IMR-90 (cell line): ENCODE results near the gene COL3A1. TPM values are rescaled to one million over a fixed set of nuclear protein-coding genes. Genes with fewer than 3 reads are reported as not detected.

Experiments used
- ATAC-seq: fragments of 200-7000 bp; cut with Tn5 transposase; 2 replicates; pipeline ENCODE4 v1.9.1; 2020; ENCODE audit warnings: low read depth, mild to moderate bottlenecking, moderate library complexity
- BruUV-seq: library from RNA; stranded (reverse); fragments of 400-500 nt; replicated peaks from 2 replicates; lab custom pipeline; 2021; lab: Mats Ljungman, UMichigan
- CTCF ChIA-PET: fragments of 300-600 bp; formaldehyde crosslinking; extraction: SDS; loops from one replicate; lab custom pipeline; 2021; ENCODE audit warnings: antibody characterized with exemption; lab: Yijun Ruan, JAX
- POLR2A ChIA-PET: fragments of 300-600 bp; sonication (Branson Sonifier 250); formaldehyde crosslinking; loops from one replicate; lab custom pipeline; 2022; ENCODE audit warnings: antibody characterized with exemption; ENCODE audit not compliant: unreplicated experiment; lab: Charles Lee
- DNase-seq: peaks from one replicate; pipeline ENCODE4 v3.0.0; 2013
- H2AFZ ChIP-seq: replicated peaks from 2 replicates; pipeline ENCODE3; 2013; ENCODE audit warnings: low read length, mild to moderate bottlenecking; ENCODE audit not compliant: poor library complexity
- H2AK5ac ChIP-seq: 2 replicates; pipeline ENCODE4 v1.6.1; 2013; ENCODE audit warnings: low read depth, low read length, inconsistent platforms
- H2AK9ac ChIP-seq: replicated peaks from 2 replicates; pipeline ENCODE3; 2013; ENCODE audit warnings: mild to moderate bottlenecking, low read depth, low read length, moderate library complexity; ENCODE audit not compliant: poor library complexity
- H2BK120ac ChIP-seq: 2 replicates; pipeline ENCODE4 v1.6.1; 2013; ENCODE audit warnings: low read depth, low read length, inconsistent platforms
- H2BK15ac ChIP-seq: 3 replicates; pipeline ENCODE4 v1.6.1; 2013; ENCODE audit warnings: low read depth, low read length, inconsistent platforms
- H2BK20ac ChIP-seq: 2 replicates; pipeline ENCODE4 v1.6.1; 2013; ENCODE audit warnings: low read depth, mild to moderate bottlenecking, inconsistent platforms, low read length, moderate library complexity
- H2BK5ac ChIP-seq: 2 replicates; pipeline ENCODE4 v1.6.1; 2013; ENCODE audit warnings: mild to moderate bottlenecking, low read depth, low read length, inconsistent platforms; ENCODE audit not compliant: poor library complexity, severe bottlenecking
- H3K14ac ChIP-seq: replicated peaks from 2 replicates; pipeline ENCODE4 v1.6.1; 2013; ENCODE audit warnings: low read depth, low read length, inconsistent platforms
- H3K18ac ChIP-seq: 2 replicates; pipeline ENCODE4 v1.6.1; 2013; ENCODE audit warnings: low read depth, low read length, control low read depth
- H3K23ac ChIP-seq: 2 replicates; pipeline ENCODE4 v1.6.1; 2013; ENCODE audit warnings: low read depth, low read length, inconsistent platforms
- H3K27ac ChIP-seq: 2 replicates; pipeline ENCODE4 v1.5.1; 2013; ENCODE audit warnings: mild to moderate bottlenecking, control low read depth, low read length; ENCODE audit not compliant: insufficient read depth
- H3K27me3 ChIP-seq: 2 replicates; pipeline ENCODE4 v1.6.1; 2013; ENCODE audit warnings: low read length; ENCODE audit not compliant: control insufficient read depth, insufficient read depth
- H3K36me3 ChIP-seq: 2 replicates; pipeline ENCODE4 v1.6.1; 2013; ENCODE audit warnings: low read length, mixed read lengths; ENCODE audit not compliant: control insufficient read depth, insufficient read depth
- H3K4ac ChIP-seq: 2 replicates; pipeline ENCODE4 v1.6.1; 2013; ENCODE audit warnings: low read depth, low read length, inconsistent platforms
- H3K4me1 ChIP-seq: 2 replicates; pipeline ENCODE4 v1.6.1; 2013; ENCODE audit warnings: low read length, mixed read lengths; ENCODE audit not compliant: control insufficient read depth, insufficient read depth
- H3K4me2 ChIP-seq: 2 replicates; pipeline ENCODE4 v1.6.1; 2013; ENCODE audit warnings: low read depth, mild to moderate bottlenecking, control low read depth, low read length, moderate library complexity
- H3K4me3 ChIP-seq: 2 replicates; pipeline ENCODE4 v1.5.1; 2013; ENCODE audit warnings: low read depth, mild to moderate bottlenecking, control low read depth, low read length, moderate library complexity; ENCODE audit not compliant: insufficient read depth
- H3K56ac ChIP-seq: 2 replicates; pipeline ENCODE4 v1.6.1; 2013; ENCODE audit warnings: low read length, inconsistent platforms; ENCODE audit not compliant: insufficient read depth; ENCODE audit errors: extremely low read depth
- H3K79me1 ChIP-seq, 2 experiments: 2 replicates each; pipeline ENCODE4 v1.6.1; 2013; ENCODE audit warnings: low read length in 2 of 2, inconsistent platforms in 1 of 2, low read depth in 1 of 2
- H3K9ac ChIP-seq: 2 replicates; pipeline ENCODE4 v1.6.1; 2013; ENCODE audit warnings: low read depth, low read length, control low read depth
- H3K9me1 ChIP-seq: 2 replicates; pipeline ENCODE4 v1.6.1; 2013; ENCODE audit warnings: low read length, inconsistent platforms; ENCODE audit not compliant: insufficient read depth
- H3K9me3 ChIP-seq: 2 replicates; pipeline ENCODE4 v1.6.1; 2013; ENCODE audit warnings: low read length; ENCODE audit not compliant: control insufficient read depth, insufficient read depth
- H4K20me1 ChIP-seq: 2 replicates; pipeline ENCODE4 v1.6.1; 2013; ENCODE audit warnings: low read length, inconsistent platforms; ENCODE audit not compliant: insufficient read depth
- H4K5ac ChIP-seq: 2 replicates; pipeline ENCODE4 v1.6.1; 2013; ENCODE audit warnings: mild to moderate bottlenecking, low read depth, low read length, control low read depth
- H4K8ac ChIP-seq, 2 experiments: 2 replicates each; pipeline ENCODE4 v1.6.1; 2013; ENCODE audit warnings: low read depth in 2 of 2, low read length in 2 of 2, control low read depth in 1 of 2, inconsistent platforms in 1 of 2
- H4K91ac ChIP-seq: 2 replicates; pipeline ENCODE4 v1.6.1; 2013; ENCODE audit warnings: low read depth, low read length, inconsistent platforms; ENCODE audit not compliant: insufficient read depth
- CEBPB ChIP-seq: IDR thresholded peaks from 2 replicates; pipeline ENCODE4 v1.6.1; 2012; ENCODE audit warnings: low read depth, low read length, improper control_type of control experiment
- CTCF ChIP-seq: conservative IDR thresholded peaks from 2 replicates; pipeline ENCODE4 v1.5.1; 2012; ENCODE audit warnings: mild to moderate bottlenecking, low read depth, low read length, improper control_type of control experiment
- MXI1 ChIP-seq: IDR thresholded peaks from 2 replicates; pipeline ENCODE4 v1.6.1; 2012; ENCODE audit warnings: low read depth, mild to moderate bottlenecking, low read length, moderate library complexity, borderline replicate concordance
- USF2 ChIP-seq: fragments of 150-350 bp; IDR thresholded peaks from 2 replicates; pipeline ENCODE4 v1.6.1; 2017; ENCODE audit warnings: mild to moderate bottlenecking, antibody characterized with exemption, low read length, low read depth
- WGBS, 2 experiments: methylation state at CpG; one replicate each; pipeline versions ENCODE4 v1.1.5 to v1.1.7; 2013; ENCODE audit warnings: missing lambda C conversion rate in 2 of 2; ENCODE audit not compliant: insufficient read length in 1 of 2; ENCODE audit errors: extremely low coverage in 2 of 2; 5-methylcytosine and 5-hydroxymethylcytosine counted together
- dilution Hi-C: fragments of 300-500 bp; cut with HindIII; formaldehyde crosslinking; loops from one replicate; pipeline ENCODE4 v1.14.3; 2018; ENCODE audit warnings: low sequenced_read_pairs; ENCODE audit not compliant: unreplicated experiment
- in situ Hi-C: fragments of 300-500 bp; cut with MboI; formaldehyde crosslinking; loops from 3 replicates; pipeline ENCODE4 v1.14.3; 2019; ENCODE audit warnings: low sequenced_read_pairs, inconsistent platforms, mixed read lengths
- intact Hi-C: fragments of 100-400 bp; cut with micrococcal nuclease; formaldehyde crosslinking; loops from 2 replicates; pipeline ENCODE4 v1.10.0; 2022
- polyA plus RNA-seq, 3 experiments: library from polyadenylated mRNA; depleted of rRNA; stranded (reverse); fragments of >200 nt; gene quantifications; 2 replicates each; pipeline ENCODE4 v1.2.3, GENCODE V29; 2012; ENCODE audit warnings: low replicate concordance in 1 of 3
- total RNA-seq: library from RNA; depleted of rRNA; stranded (reverse); fragments of >200 nt; gene quantifications from 2 replicates; pipeline ENCODE4 v1.2.3, GENCODE V29; 2012

COL3A1 gene
- total and polyA plus RNA-seq, 2 of the 4 experiments (the other 2 are of a cell fraction) = 402 to 408 TPM

GRCh38 chr2:188949046-188949818 is 24.9 kb upstream of the COL3A1 start:
- Histone ChIP-seq H4K8ac (no peak overlapping the region), H3K56ac (no peak overlapping the region), H2AFZ (peak overlapping the region; percentile 51), H3K23ac (no peak overlapping the region), H4K5ac (no peak overlapping the region), H3K4me1 (no peaks in the 10 kb centered on the region), H3K79me1 (no peaks in the 10 kb centered on the region), H3K9me1 (peaks cover 2% of the 10 kb centered on the region; the same call in 1 of the 2 replicates), H3K4ac (no peak overlapping the region), H3K27me3 (no peaks in the 10 kb centered on the region), H2AK9ac (no peak overlapping the region), H3K4me2 (no peak overlapping the region), H3K9ac (no peak overlapping the region), H3K36me3 (no peaks in the 10 kb centered on the region), H3K14ac (no peak overlapping the region; the same call in 1 of the 2 replicates), H3K18ac (no peak overlapping the region), H2AK5ac (no peak overlapping the region), H2BK15ac (no peak overlapping the region; the same call in 2 of the 3 replicates), H4K20me1 (no peaks in the 10 kb centered on the region), H3K27ac (no peak overlapping the region), H2BK5ac (no peak overlapping the region), H2BK20ac (no peak overlapping the region), H4K91ac (no peak overlapping the region), H2BK120ac (no peak overlapping the region), H3K9me3 (no peaks in the 10 kb centered on the region), H3K4me3 (no peak overlapping the region)
- 98% methylated on average over 12 of the region's 25 CpGs; no CpG with 5 or more reads in 1 of the 2 experiments for WGBS, 2 experiments
- POLR2A ChIA-PET = no interaction called here
- TF ChIP-seq CEBPB (no peak), USF2 (no peak), CTCF (no peak), MXI1 (no peak)
- ATAC-seq (no peak), DNase-seq (no peak)
- CTCF ChIA-PET = interaction anchor here (0.9 kb wide), 1 partner anchor 79 kb away, joined by 3 read pairs; no protein-coding TSS in a partner anchor
- BruUV-seq = no TSS peak
- in situ Hi-C loops = no loop called here
- intact Hi-C loops = no loop called here
- dilution Hi-C loops = no loop called here
